Jurkat, Clone E6-1 (cell line): ENCODE data around the gene DUT.
"Not testable (repeated sequence)": the region's sequence is repeated elsewhere in the genome, so short reads cannot be mapped to it uniquely, and the experiment has no call there.

Source experiments
- DNase-seq: peaks from one replicate; pipeline ENCODE4 v3.0.0-alpha.2; 2011; ENCODE audit warnings: low read depth, low spot score
- H3K4me3 ChIP-seq: 2 replicates; pipeline ENCODE4 v1.5.1; 2011; ENCODE audit warnings: mild to moderate bottlenecking, low read length, control low read depth, moderate library complexity

Gene DUT

GRCh38 chr15:48324949-48325348, 6.3 kb upstream of the DUT start:
- DNase-seq = no peak
- H3K4me3 ChIP-seq = no peak overlapping the region

GRCh38 chr15:48325400-48325799, 5.8 kb upstream of the DUT start:
- H3K4me3 ChIP-seq = no peak overlapping the region
- no peak for DNase-seq

GRCh38 chr15:48326180-48326579, 5.0 kb upstream of the DUT start:
- H3K4me3 ChIP-seq, DNase-seq: not testable (repeated sequence)

- DNase-seq = no peak
- H3K4me3 ChIP-seq = peak overlapping the region; percentile 85
Observed at GRCh38 chr15:48330105-48330785, 984 bp upstream of the DUT start.

GRCh38 chr15:48331796-48332641, 790 bp downstream of the DUT start:
- peak; percentile 75 for DNase-seq
- H3K4me3 ChIP-seq = peak overlapping the region; percentile 85

- DNase-seq = no peak
- peak overlapping the region; percentile 85 for H3K4me3 ChIP-seq
Observed at GRCh38 chr15:48332642-48333034, 1.4 kb downstream of the DUT start.

GRCh38 chr15:48333540-48333939, 2.3 kb downstream of the DUT start:
- H3K4me3 ChIP-seq = peak overlapping the region; percentile 85
- DNase-seq = no peak

GRCh38 chr15:48334260-48334659, 3.0 kb downstream of the DUT start:
- DNase-seq = no peak
- H3K4me3 ChIP-seq = no peak overlapping the region

GRCh38 chr15:48336940-48337339, 5.7 kb downstream of the DUT start:
- no peak overlapping the region for H3K4me3 ChIP-seq
- no peak for DNase-seq

GRCh38 chr15:48337607-48338006, 6.4 kb downstream of the DUT start:
- DNase-seq = no peak
- no peak overlapping the region for H3K4me3 ChIP-seq

GRCh38 chr15:48340111-48340510, 8.9 kb downstream of the DUT start:
- H3K4me3 ChIP-seq = no peak overlapping the region

GRCh38 chr15:48343865-48344264, 12.6 kb downstream of the DUT start:
- no peak for DNase-seq
- no peak overlapping the region for H3K4me3 ChIP-seq

More at GRCh38 chr15:48340111-48340510, 8.9 kb downstream of the DUT start:
- DNase-seq = no peak

GRCh38 chr15:48345516-48345915, 14.3 kb downstream of the DUT start:
- no peak for DNase-seq

GRCh38 chr15:48352474-48353072, 21.3 kb downstream of the DUT start:
- peak; percentile 75 for DNase-seq
- H3K4me3 ChIP-seq = no peak overlapping the region

More at GRCh38 chr15:48345516-48345915, 14.3 kb downstream of the DUT start:
- H3K4me3 ChIP-seq = no peak overlapping the region

- DNase-seq = no peak
- H3K4me3 ChIP-seq = no peak overlapping the region
Observed at GRCh38 chr15:48354694-48355303, 23.6 kb downstream of the DUT start.

GRCh38 chr15:48355377-48355776, 24.1 kb downstream of the DUT start:
- no peak for DNase-seq
- H3K4me3 ChIP-seq = no peak overlapping the region

GRCh38 chr15:48358229-48359152, 27.3 kb downstream of the DUT start:
- no peak overlapping the region for H3K4me3 ChIP-seq

GRCh38 chr15:48360841-48361240, 29.6 kb downstream of the DUT start:
- no peak overlapping the region for H3K4me3 ChIP-seq
- DNase-seq = no peak

More at GRCh38 chr15:48358229-48359152, 27.3 kb downstream of the DUT start:
- DNase-seq = no peak

GRCh38 chr15:48361685-48362084, 30.5 kb downstream of the DUT start:
- no peak for DNase-seq

More at GRCh38 chr15:48361685-48362084, 30.5 kb downstream of the DUT start:
- H3K4me3 ChIP-seq = no peak overlapping the region
